ENCODE measurements around the gene C6orf136.
"Not testable (repeated sequence)": the region's sequence is repeated elsewhere in the genome, so short reads cannot be mapped to it uniquely, and the experiment has no call there.

The C6orf136 gene

GRCh38 chr6:30615958-30616810, 30.7 kb upstream of the C6orf136 start:
- DNase-seq, result no peak

- peak; percentile 99 for DNase-seq
Observed at GRCh38 chr6:30616811-30617564, 29.9 kb upstream of the C6orf136 start, which contains the start of gene PPP1R10. TSS of gene PPP1R10 (minus strand) at chr6:30617243. CDS start at chr6:30609944, 7,299 bp downstream.

GRCh38 chr6:30617565-30618269, 29.2 kb upstream of the C6orf136 start, which contains the start of gene MRPS18B:
TSS of gene MRPS18B (plus strand) at chr6:30617840. CDS start at chr6:30617866, 26 bp downstream.
- peak; percentile 91 for DNase-seq

GRCh38 chr6:30618270-30618797, 28.6 kb upstream of the C6orf136 start:
- no peak for DNase-seq

- no peak for DNase-seq
Observed at GRCh38 chr6:30619561-30619960, 27.4 kb upstream of the C6orf136 start.

GRCh38 chr6:30625511-30625910, 21.4 kb upstream of the C6orf136 start:
- DNase-seq, result no peak

- DNase-seq, result peak; percentile 71
Observed at GRCh38 chr6:30626484-30627366, 20.2 kb upstream of the C6orf136 start, which contains the start of gene ATAT1. TSS of gene ATAT1 (plus strand) at chr6:30626874.

- DNase-seq, result no peak
Observed at GRCh38 chr6:30635834-30636233, 11.1 kb upstream of the C6orf136 start.

- DNase-seq, result no peak
Observed at GRCh38 chr6:30640481-30640880, 6.5 kb upstream of the C6orf136 start.

- no peak for DNase-seq
Observed at GRCh38 chr6:30641048-30641447, 5.9 kb upstream of the C6orf136 start.

GRCh38 chr6:30643656-30644055, 3.3 kb upstream of the C6orf136 start:
- no peak for DNase-seq

GRCh38 chr6:30644769-30645168, 2.2 kb upstream of the C6orf136 start:
- DNase-seq, result no peak

GRCh38 chr6:30645989-30646388, 944 bp upstream of the C6orf136 start:
- no peak for DNase-seq

GRCh38 chr6:30647242-30648116, 546 bp downstream of the C6orf136 start:
- DNase-seq, result peak; percentile 11

- DNase-seq, result no peak
Observed at GRCh38 chr6:30651143-30651542, 4.2 kb downstream of the C6orf136 start.

GRCh38 chr6:30654798-30655742, 8.1 kb downstream of the C6orf136 start:
- DNase-seq, result no peak

GRCh38 chr6:30655743-30656094, 8.8 kb downstream of the C6orf136 start:
- DNase-seq, result no peak

- DNase-seq, result no peak
Observed at GRCh38 chr6:30656513-30656912, 9.6 kb downstream of the C6orf136 start.

- DNase-seq, result no peak
Observed at GRCh38 chr6:30657454-30657853, 10.5 kb downstream of the C6orf136 start.

- not testable (repeated sequence) for DNase-seq
Observed at GRCh38 chr6:30657922-30658321, 11.0 kb downstream of the C6orf136 start.

Measured in amniotic stem cell (primary cell).